Glomerular endothelial cell (primary cell): ENCODE results near the gene DCDC2B. TPM values are rescaled to one million over a fixed set of nuclear protein-coding genes. Genes with fewer than 3 reads are reported as not detected.

ENCODE experiments used
- DNase-seq: peaks from one replicate; pipeline ENCODE4 v3.0.0-alpha.2; 2011; ENCODE audit warnings: low read depth, low spot score; ENCODE audit errors: extremely low read depth
- total RNA-seq: library from RNA; depleted of rRNA; stranded (reverse); fragments of >200 nt; gene quantifications from 2 replicates; pipeline ENCODE4 v1.2.3, GENCODE V29; 2015

Gene DCDC2B
- total RNA-seq, 1 donor from 2014 or later: not detected

- no peak for DNase-seq
Measured at GRCh38 chr1:32221980-32222755, 13.3 kb downstream of the DCDC2B start, which contains the start of the genes EIF3I and TMEM234. Gene EIF3I, plus strand, starts transcription at chr1:32222407. Its CDS starts 35 bp downstream, at chr1:32222442. Gene TMEM234, minus strand, starts transcription at chr1:32222353. Its CDS starts 31 bp downstream, at chr1:32222322.

- no peak for DNase-seq
Measured at GRCh38 chr1:32223683-32224082, 14.8 kb downstream of the DCDC2B start.

- DNase-seq: no peak
Measured at GRCh38 chr1:32224285-32224684, 15.4 kb downstream of the DCDC2B start.

- DNase-seq: no peak
Measured at GRCh38 chr1:32228771-32229170, 19.9 kb downstream of the DCDC2B start.

- no peak for DNase-seq
Measured at GRCh38 chr1:32231843-32232432, 23.0 kb downstream of the DCDC2B start.

GRCh38 chr1:32232558-32233304, 23.8 kb downstream of the DCDC2B start:
- no peak for DNase-seq

- DNase-seq: no peak
Measured at GRCh38 chr1:32234792-32235191, 25.9 kb downstream of the DCDC2B start.

GRCh38 chr1:32239337-32239736, 30.4 kb downstream of the DCDC2B start:
- DNase-seq: no peak

GRCh38 chr1:32239790-32240139, 30.9 kb downstream of the DCDC2B start:
- no peak for DNase-seq

GRCh38 chr1:32240140-32240951, 31.5 kb downstream of the DCDC2B start:
- DNase-seq: no peak

- no peak for DNase-seq
Measured at GRCh38 chr1:32241001-32241763, 32.3 kb downstream of the DCDC2B start.

GRCh38 chr1:32242341-32242851, 33.5 kb downstream of the DCDC2B start:
- DNase-seq: no peak

GRCh38 chr1:32246888-32247273, 38.0 kb downstream of the DCDC2B start, which contains the start of gene FAM167B:
Gene FAM167B, plus strand, starts transcription at chr1:32247222. Its CDS starts 200 bp downstream, at chr1:32247422.
- DNase-seq: no peak

- no peak for DNase-seq
Measured at GRCh38 chr1:32247452-32247851, 38.6 kb downstream of the DCDC2B start.

GRCh38 chr1:32247983-32248889, 39.3 kb downstream of the DCDC2B start:
- DNase-seq: no peak

- DNase-seq: peak; percentile 91
Measured at GRCh38 chr1:32249831-32250525, 41.1 kb downstream of the DCDC2B start.

- no peak for DNase-seq
Measured at GRCh38 chr1:32250893-32251716, 42.2 kb downstream of the DCDC2B start, which contains the start of gene LCK. Gene LCK, plus strand, starts transcription at chr1:32251265. Its CDS starts 23,065 bp downstream, at chr1:32274330.
